H1 (cell line): ENCODE measurements around the gene CD81. TPM values are rescaled to one million over a fixed set of nuclear protein-coding genes. Genes with fewer than 3 reads are reported as not detected.

Source experiments
- ASH2L ChIP-seq: fragments of 200-600, 300-600 bp; sonication (generic); IDR thresholded peaks from one replicate; pipeline ENCODE4 v1.7.1; 2017; ENCODE audit warnings: low read length
- CTBP2 ChIP-seq: IDR thresholded peaks from 2 replicates; pipeline ENCODE4 v1.7.0; 2011; ENCODE audit warnings: borderline replicate concordance, mild to moderate bottlenecking, moderate library complexity, mixed read lengths, low read length; ENCODE audit not compliant: insufficient read depth, insufficient read length
- SIRT6 ChIP-seq: IDR thresholded peaks from one replicate; pipeline ENCODE4 v1.7.1; 2012; ENCODE audit warnings: low read length, inconsistent platforms
- TAF1 ChIP-seq: IDR thresholded peaks from 2 replicates; pipeline ENCODE4 v1.6.1; 2011; ENCODE audit warnings: mild to moderate bottlenecking, low read depth, low read length
- polyA plus RNA-seq, 7 experiments: library from polyadenylated mRNA; depleted of rRNA in 3 of 7; stranded (reverse) in 5 of 7; unstranded in 2 of 7; fragments of >200 nt in 5 of 7; fragments of 200-250 nt in 2 of 7; gene quantifications; 1 replicate in 5 of 7; 2 replicates in 1 of 7; 4 replicates in 1 of 7; pipeline versions ENCODE4 v1.2.1 to v1.2.3, GENCODE V29; 2011 to 2013; ENCODE audit warnings: missing spikeins in 2 of 7, mixed read lengths in 2 of 7
- total RNA-seq: library from RNA; stranded (reverse); fragmentation: NEBNext Ultra II Directional; extraction: Animal tissue kit (Norgen Biotek cat#: 25700); gene quantifications from 2 replicates; pipeline ENCODE4 v1.2.1, GENCODE V29; 2021

CD81 gene
- total and polyA plus RNA-seq, 2 of the 8 experiments (the other 6 are each of a cell fraction or from before 2014, with no cell fraction given): 238 to 309 TPM

DNA sequence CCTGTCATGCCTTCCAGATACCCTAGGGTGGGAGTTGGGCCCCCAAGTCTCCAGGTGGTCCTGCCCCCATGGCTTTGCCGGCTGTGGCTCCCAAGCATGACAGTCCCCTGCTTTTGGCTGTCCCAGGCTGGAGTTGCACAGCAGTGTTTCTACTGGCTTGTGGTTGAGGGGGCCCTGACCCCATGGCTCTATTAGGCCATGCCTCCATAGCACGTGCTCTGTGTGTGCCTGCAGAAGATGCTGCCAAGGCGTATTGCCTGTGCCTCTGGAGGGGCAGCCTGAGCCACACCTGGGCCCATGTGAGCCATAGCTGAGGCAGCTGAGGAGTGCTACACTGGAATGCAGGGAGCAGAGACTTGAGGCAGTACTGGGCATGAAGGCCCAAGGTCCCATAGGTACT lies 25.4 kb upstream of the CD81 start (continued):
- TF ChIP-seq ASH2L (no peak), SIRT6 (no peak), TAF1 (no peak), CTBP2 (no peak)
